Trophoblast cell (in vitro differentiated cells and primary cell): Measurements from ENCODE around the gene GSK3B.
"Not testable (repeated sequence)": the region's sequence is repeated elsewhere in the genome, so short reads cannot be mapped to it uniquely, and the experiment has no call there.

Experiments
- DNase-seq, 2 donors: peaks; one replicate each; pipeline ENCODE4 v3.0.0-alpha.2; 2016
- H2AFZ ChIP-seq: 2 replicates; pipeline ENCODE4 v1.6.1; 2013; ENCODE audit warnings: low read length, moderate library complexity, mild to moderate bottlenecking; ENCODE audit not compliant: insufficient read depth, poor library complexity
- H2AK5ac ChIP-seq: 2 replicates; pipeline ENCODE4 v1.6.1; 2013; ENCODE audit warnings: mild to moderate bottlenecking, low read length
- H2BK120ac ChIP-seq: 2 replicates; pipeline ENCODE4 v1.6.1; 2013; ENCODE audit warnings: low read length, mild to moderate bottlenecking, moderate library complexity; ENCODE audit not compliant: insufficient read depth, poor library complexity
- H2BK12ac ChIP-seq: 2 replicates; pipeline ENCODE4 v1.6.1; 2013; ENCODE audit warnings: mild to moderate bottlenecking, low read length, moderate library complexity
- H2BK5ac ChIP-seq: 2 replicates; pipeline ENCODE4 v1.6.1; 2013; ENCODE audit warnings: low read length, low read depth, moderate library complexity, mild to moderate bottlenecking; ENCODE audit not compliant: poor library complexity
- H3K14ac ChIP-seq: 2 replicates; pipeline ENCODE4 v1.6.1; 2013; ENCODE audit warnings: mild to moderate bottlenecking, low read length
- H3K18ac ChIP-seq: 2 replicates; pipeline ENCODE4 v1.6.1; 2013; ENCODE audit warnings: mild to moderate bottlenecking, low read length
- H3K23ac ChIP-seq: 2 replicates; pipeline ENCODE4 v1.6.1; 2013; ENCODE audit warnings: low read length
- H3K27ac ChIP-seq: 2 replicates; pipeline ENCODE4 v1.5.1; 2013; ENCODE audit warnings: low read depth, mild to moderate bottlenecking, inconsistent platforms, low read length, moderate library complexity
- H3K27me3 ChIP-seq: 2 replicates; pipeline ENCODE4 v1.6.1; 2013; ENCODE audit warnings: inconsistent platforms, mild to moderate bottlenecking, low read length, moderate library complexity; ENCODE audit not compliant: insufficient read depth
- H3K36me3 ChIP-seq, 2 experiments: 1 replicate in 1 of 2; 2 replicates in 1 of 2; pipeline ENCODE4 v1.6.1; 2013; ENCODE audit warnings: low read length in 2 of 2, mild to moderate bottlenecking in 2 of 2, moderate library complexity in 1 of 2; ENCODE audit not compliant: insufficient read depth in 2 of 2, control insufficient read depth in 1 of 2
- H3K4ac ChIP-seq: 2 replicates; pipeline ENCODE4 v1.6.1; 2013; ENCODE audit warnings: low read depth, mild to moderate bottlenecking, low read length, moderate library complexity
- H3K4me1 ChIP-seq, 2 experiments: 1 replicate in 1 of 2; 2 replicates in 1 of 2; pipeline ENCODE4 v1.6.1; 2013; ENCODE audit warnings: low read length in 2 of 2, mild to moderate bottlenecking in 2 of 2, moderate library complexity in 1 of 2; ENCODE audit not compliant: insufficient read depth in 2 of 2, control insufficient read depth in 1 of 2
- H3K4me2 ChIP-seq: 2 replicates; pipeline ENCODE4 v1.6.1; 2013; ENCODE audit warnings: inconsistent platforms, mild to moderate bottlenecking, low read length, moderate library complexity
- H3K4me3 ChIP-seq: 2 replicates; pipeline ENCODE4 v1.5.1; 2013; ENCODE audit warnings: mild to moderate bottlenecking, low read depth, low read length, inconsistent platforms
- H3K79me1 ChIP-seq: one replicate; pipeline ENCODE4 v1.6.1; 2013; ENCODE audit warnings: low read length
- H3K79me2 ChIP-seq: 2 replicates; pipeline ENCODE4 v1.6.1; 2013; ENCODE audit warnings: low read length, mild to moderate bottlenecking; ENCODE audit not compliant: control insufficient read depth, insufficient read depth, poor library complexity
- H3K9ac ChIP-seq: 2 replicates; pipeline ENCODE4 v1.6.1; 2013; ENCODE audit warnings: mild to moderate bottlenecking, low read length
- H3K9me3 ChIP-seq: 2 replicates; pipeline ENCODE4 v1.6.1; 2013; ENCODE audit warnings: low read depth, mild to moderate bottlenecking, control low read depth, inconsistent platforms, low read length; ENCODE audit not compliant: insufficient read depth
- H4K12ac ChIP-seq: 2 replicates; pipeline ENCODE4 v1.6.1; 2013; ENCODE audit warnings: low read depth, mild to moderate bottlenecking, low read length, moderate library complexity
- H4K8ac ChIP-seq: 2 replicates; pipeline ENCODE4 v1.6.1; 2013; ENCODE audit warnings: low read depth, mild to moderate bottlenecking, low read length, moderate library complexity
- H4K91ac ChIP-seq: one replicate; pipeline ENCODE4 v1.6.1; 2013; ENCODE audit warnings: low read depth, mild to moderate bottlenecking, low read length, moderate library complexity
- WGBS: extraction: QIAGEN DNeasy Blood & Tissue Kit; methylation state at CpG from one replicate; pipeline ENCODE4 v1.1.7; 2013; ENCODE audit warnings: missing lambda C conversion rate; ENCODE audit not compliant: insufficient read length, insufficient coverage; ENCODE audit errors: extremely low coverage; 5-methylcytosine and 5-hydroxymethylcytosine counted together

The GSK3B gene

GRCh38 chr3:119989981-119990655 is 104.1 kb downstream of the GSK3B start:
- H3K4me1 ChIP-seq, result peaks cover 3 to 6% of the 10 kb centered on the region in 2 experiments
- no peaks in the 10 kb centered on the region for H3K36me3 ChIP-seq
- no peaks in the 10 kb centered on the region for H3K9me3 ChIP-seq
- no peak overlapping the region for H3K23ac ChIP-seq
- no peak overlapping the region for H3K18ac ChIP-seq
- no peaks in the 10 kb centered on the region for H3K27me3 ChIP-seq
- H3K4ac ChIP-seq, result no peak overlapping the region
- H4K8ac ChIP-seq, result no peak overlapping the region
- no peak for DNase-seq
- no peak overlapping the region for H3K27ac ChIP-seq
- no CpG with 5 or more reads among the region's 8 CpGs for WGBS
- no peak overlapping the region for H2AFZ ChIP-seq
- no peaks in the 10 kb centered on the region for H3K79me1 ChIP-seq
- no peak overlapping the region for H2BK120ac ChIP-seq
- no peak overlapping the region for H2BK5ac ChIP-seq
- no peak overlapping the region for H3K4me3 ChIP-seq
- H2AK5ac ChIP-seq, result no peak overlapping the region
- H3K79me2 ChIP-seq, result no peaks in the 10 kb centered on the region
- no peak overlapping the region for H2BK12ac ChIP-seq
- H3K9ac ChIP-seq, result no peak overlapping the region
- no peak overlapping the region for H3K4me2 ChIP-seq
- no peak overlapping the region for H4K12ac ChIP-seq
- no peak overlapping the region for H4K91ac ChIP-seq
- no peak overlapping the region for H3K14ac ChIP-seq

GRCh38 chr3:119986812-119987211 is 107.4 kb downstream of the GSK3B start:
- H3K4ac ChIP-seq, H3K79me1 ChIP-seq: not testable (repeated sequence)

GRCh38 chr3:119981386-119981785 is 112.9 kb downstream of the GSK3B start:
- no peak overlapping the region for H2BK120ac ChIP-seq
- H3K79me2 ChIP-seq, result peaks cover 2% of the 10 kb centered on the region
- no peak overlapping the region for H3K4me3 ChIP-seq
- H3K36me3 ChIP-seq, result peaks cover 7 to 13% of the 10 kb centered on the region in 2 experiments
- H3K9me3 ChIP-seq, result no peaks in the 10 kb centered on the region
- no peaks in the 10 kb centered on the region for H3K79me1 ChIP-seq
- no CpG with 5 or more reads among the region's 14 CpGs for WGBS
- H2BK12ac ChIP-seq, result no peak overlapping the region
- H2BK5ac ChIP-seq, result no peak overlapping the region
- no peak overlapping the region for H3K23ac ChIP-seq
- H3K4ac ChIP-seq, result peak overlapping the region; percentile 64
- H2AFZ ChIP-seq, result no peak overlapping the region
- no peak overlapping the region for H3K27ac ChIP-seq
- DNase-seq, result no peak
- H4K91ac ChIP-seq, result no peak overlapping the region
- H3K4me1 ChIP-seq, result peaks cover 2 to 3% of the 10 kb centered on the region in 2 experiments
- H3K14ac ChIP-seq, result no peak overlapping the region
- H3K4me2 ChIP-seq, result no peak overlapping the region
- H3K9ac ChIP-seq, result no peak overlapping the region
- no peaks in the 10 kb centered on the region for H3K27me3 ChIP-seq
- no peak overlapping the region for H4K12ac ChIP-seq
- H2AK5ac ChIP-seq, result no peak overlapping the region
- no peak overlapping the region for H4K8ac ChIP-seq
- peak overlapping the region; percentile 54 for H3K18ac ChIP-seq

More at GRCh38 chr3:119986812-119987211, 107.4 kb downstream of the GSK3B start:
- not testable (repeated sequence) for H4K8ac ChIP-seq, H3K9me3 ChIP-seq, DNase-seq, H3K4me1 ChIP-seq, H2AK5ac ChIP-seq, H3K36me3 ChIP-seq, H3K27ac ChIP-seq, H2BK120ac ChIP-seq, H3K18ac ChIP-seq, H4K91ac ChIP-seq, H3K23ac ChIP-seq, H3K4me3 ChIP-seq, H2BK12ac ChIP-seq, H3K4me2 ChIP-seq, H3K14ac ChIP-seq, H3K79me2 ChIP-seq, H3K9ac ChIP-seq, H3K27me3 ChIP-seq, H2AFZ ChIP-seq, H4K12ac ChIP-seq, H2BK5ac ChIP-seq
- no CpG with 5 or more reads among the region's 4 CpGs for WGBS

- H4K12ac ChIP-seq, result no peak overlapping the region
- H3K4ac ChIP-seq, result no peak overlapping the region
- WGBS, result no CpG with 5 or more reads among the region's 11 CpGs
- no peak overlapping the region for H4K8ac ChIP-seq
- H3K9ac ChIP-seq, result no peak overlapping the region
- no peak overlapping the region for H3K4me2 ChIP-seq
- H2AFZ ChIP-seq, result no peak overlapping the region
- no peaks in the 10 kb centered on the region for H3K79me1 ChIP-seq
- no peak overlapping the region for H2BK120ac ChIP-seq
- no peak for DNase-seq
- peaks cover 7 to 13% of the 10 kb centered on the region in 2 experiments for H3K36me3 ChIP-seq
- H2BK5ac ChIP-seq, result no peak overlapping the region
- no peak overlapping the region for H3K4me3 ChIP-seq
- no peaks in the 10 kb centered on the region for H3K27me3 ChIP-seq
- H3K79me2 ChIP-seq, result peaks cover 2% of the 10 kb centered on the region
- H3K23ac ChIP-seq, result no peak overlapping the region
- peaks cover 2 to 3% of the 10 kb centered on the region in 2 experiments for H3K4me1 ChIP-seq
- H2BK12ac ChIP-seq, result no peak overlapping the region
- H4K91ac ChIP-seq, result no peak overlapping the region
- H3K9me3 ChIP-seq, result no peaks in the 10 kb centered on the region
- no peak overlapping the region for H3K14ac ChIP-seq
- no peak overlapping the region for H2AK5ac ChIP-seq
- H3K18ac ChIP-seq, result no peak overlapping the region
- H3K27ac ChIP-seq, result no peak overlapping the region
These were observed 115.6 kb downstream of the GSK3B start for GRCh38 chr3:119978554-119979208.
